HG03520 (cell line): ENCODE data around the gene PRIMA1.

Source experiments
- ATAC-seq: cut with Tn5 transposase; IDR thresholded peaks from one replicate; pipeline ENCODE4 v1.9.1; 2021; ENCODE audit warnings: mild to moderate bottlenecking, moderate library complexity; ENCODE audit not compliant: unreplicated experiment

Gene PRIMA1

GRCh38 chr14:93797071-93797470 lies 8.8 kb upstream of the PRIMA1 start:
- ATAC-seq, result no peak

- no peak for ATAC-seq
Measured at GRCh38 chr14:93794756-93795155, 6.5 kb upstream of the PRIMA1 start.

GRCh38 chr14:93793555-93794324 lies 5.5 kb upstream of the PRIMA1 start:
- ATAC-seq, result no peak

GRCh38 chr14:93792391-93792790 lies 4.1 kb upstream of the PRIMA1 start:
- ATAC-seq, result no peak

- no peak for ATAC-seq
Measured at GRCh38 chr14:93790966-93791365, 2.7 kb upstream of the PRIMA1 start.

GRCh38 chr14:93789228-93790130 lies 1.2 kb upstream of the PRIMA1 start:
- no peak for ATAC-seq

- no peak for ATAC-seq
Measured at GRCh38 chr14:93788543-93789227, 400 bp upstream of the PRIMA1 start.

- ATAC-seq, result no peak
Measured at GRCh38 chr14:93787465-93788292, 606 bp downstream of the PRIMA1 start.

GRCh38 chr14:93785423-93785822 lies 2.9 kb downstream of the PRIMA1 start:
- ATAC-seq, result no peak

- no peak for ATAC-seq
Measured at GRCh38 chr14:93784878-93785277, 3.4 kb downstream of the PRIMA1 start.

- no peak for ATAC-seq
Measured at GRCh38 chr14:93780813-93781400, 7.4 kb downstream of the PRIMA1 start.

GRCh38 chr14:93778856-93779629 lies 9.2 kb downstream of the PRIMA1 start:
- no peak for ATAC-seq

GRCh38 chr14:93778453-93778852 lies 9.8 kb downstream of the PRIMA1 start:
- ATAC-seq, result no peak

GRCh38 chr14:93775744-93776143 lies 12.5 kb downstream of the PRIMA1 start:
- no peak for ATAC-seq

- no peak for ATAC-seq
Measured at GRCh38 chr14:93775158-93775557, 13.1 kb downstream of the PRIMA1 start.

- no peak for ATAC-seq
Measured at GRCh38 chr14:93772263-93772662, 16.0 kb downstream of the PRIMA1 start.

- no peak for ATAC-seq
Measured at GRCh38 chr14:93765970-93766369, 22.3 kb downstream of the PRIMA1 start.

- no peak for ATAC-seq
Measured at GRCh38 chr14:93765155-93765554, 23.1 kb downstream of the PRIMA1 start.

- no peak for ATAC-seq
Measured at GRCh38 chr14:93764211-93764659, 24.1 kb downstream of the PRIMA1 start.
